Body of pancreas (tissue), 4 donors: Measurements from ENCODE around the gene SMIM28. TPM values are rescaled to one million over a fixed set of nuclear protein-coding genes. Genes with fewer than 3 reads are reported as not detected.

ENCODE experiments used
- ATAC-seq: fragments of 150-250 bp; one replicate; pipeline ENCODE4 v1.9.1; 2016
- DNase-seq, 4 donors: peaks; one replicate each; pipeline ENCODE4 v3.0.0-alpha.2; 2019
- H3K27ac ChIP-seq, 4 donors: fragments of 200-600 bp; sonication (generic); 1 replicate in 3 of 4; 2 replicates in 1 of 4; pipeline versions ENCODE4 v1.5.1 to v1.6.1; 2016 to 2019; ENCODE audit warnings: mild to moderate bottlenecking in 1 of 4, mixed read lengths in 1 of 4, moderate library complexity in 1 of 4
- H3K27me3 ChIP-seq, 2 donors: fragments of 200-600 bp; sonication (generic); one replicate each; pipeline ENCODE4 v1.6.0; 2016; ENCODE audit warnings: mild to moderate bottlenecking in 1 of 2
- H3K36me3 ChIP-seq, 2 donors: fragments of 200-600 bp; sonication (generic); replicated peaks in 1 of 2; 2 replicates each; pipeline ENCODE4 v1.5.1; 2016; ENCODE audit warnings: low read depth in 2 of 2; ENCODE audit not compliant: insufficient read depth in 1 of 2
- H3K4me1 ChIP-seq: fragments of 200-600 bp; sonication (generic); one replicate; pipeline ENCODE4 v1.6.0; 2016
- H3K4me3 ChIP-seq, 2 donors: fragments of 200-600 bp; sonication (generic); 1 replicate in 1 of 2; 2 replicates in 1 of 2; pipeline ENCODE4 v1.5.1; 2016 to 2019
- H3K9me3 ChIP-seq, 3 donors: fragments of 200-600 bp; sonication (generic); 1 replicate in 2 of 3; 2 replicates in 1 of 3; pipeline ENCODE4 v1.5.1; 2016
- POLR2A ChIP-seq, 3 donors: fragments of 450-650 bp; IDR thresholded peaks; one replicate each; pipeline ENCODE4 v1.6.1; 2016; ENCODE audit warnings: antibody characterized with exemption in 3 of 3, mild to moderate bottlenecking in 2 of 3
- WGBS, 2 donors: methylation state at CpG; one replicate each; pipeline ENCODE4 v1.1.5; 2017; 5-methylcytosine and 5-hydroxymethylcytosine counted together
- intact Hi-C: fragments of 100-400 bp; cut with DNase I; formaldehyde crosslinking; loops from one replicate; pipeline ENCODE4 v1.15.1; 2023
- total RNA-seq, 2 donors: library from RNA; depleted of rRNA; stranded (reverse); fragments of >200 nt; gene quantifications; one replicate each; pipeline ENCODE4 v1.1.0, GENCODE V29; 2016
- TF ChIP-seq, protein P1 (sequence below), 7 experiments: fragments of 450-650 bp in 4 of 7; fragments of 200-600 bp in 3 of 7; sonication (generic) in 3 of 7; IDR thresholded peaks; one replicate each; pipeline ENCODE4 v1.5.1; 2016 to 2019; ENCODE audit warnings: antibody characterized with exemption in 7 of 7

The SMIM28 gene
- total RNA-seq, 2 donors from 2014 or later = not detected

GRCh38 chr6:138402838-138403187, 25.1 kb downstream of the SMIM28 start:
- no peak overlapping the region for H3K4me3 ChIP-seq
- DNase-seq = no peak
- TF ChIP-seq, protein P1, sequence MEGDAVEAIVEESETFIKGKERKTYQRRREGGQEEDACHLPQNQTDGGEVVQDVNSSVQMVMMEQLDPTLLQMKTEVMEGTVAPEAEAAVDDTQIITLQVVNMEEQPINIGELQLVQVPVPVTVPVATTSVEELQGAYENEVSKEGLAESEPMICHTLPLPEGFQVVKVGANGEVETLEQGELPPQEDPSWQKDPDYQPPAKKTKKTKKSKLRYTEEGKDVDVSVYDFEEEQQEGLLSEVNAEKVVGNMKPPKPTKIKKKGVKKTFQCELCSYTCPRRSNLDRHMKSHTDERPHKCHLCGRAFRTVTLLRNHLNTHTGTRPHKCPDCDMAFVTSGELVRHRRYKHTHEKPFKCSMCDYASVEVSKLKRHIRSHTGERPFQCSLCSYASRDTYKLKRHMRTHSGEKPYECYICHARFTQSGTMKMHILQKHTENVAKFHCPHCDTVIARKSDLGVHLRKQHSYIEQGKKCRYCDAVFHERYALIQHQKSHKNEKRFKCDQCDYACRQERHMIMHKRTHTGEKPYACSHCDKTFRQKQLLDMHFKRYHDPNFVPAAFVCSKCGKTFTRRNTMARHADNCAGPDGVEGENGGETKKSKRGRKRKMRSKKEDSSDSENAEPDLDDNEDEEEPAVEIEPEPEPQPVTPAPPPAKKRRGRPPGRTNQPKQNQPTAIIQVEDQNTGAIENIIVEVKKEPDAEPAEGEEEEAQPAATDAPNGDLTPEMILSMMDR (IDR thresholded peaks at IDR 0.05) = no peak
- TF ChIP-seq POLR2A (IDR thresholded peaks at IDR 0.05) = no peak
- peak overlapping the region in 2 of 4 donors; percentile 96 to 97 for H3K27ac ChIP-seq
- no peak for ATAC-seq
- peaks cover 4 to 10% of the 10 kb centered on the region in 2 donors for H3K36me3 ChIP-seq
- H3K4me1 ChIP-seq = peaks cover 18% of the 10 kb centered on the region
- no peaks in the 10 kb centered on the region for H3K9me3 ChIP-seq
- intact Hi-C loops = no loop called here
- H3K27me3 ChIP-seq = no peaks in the 10 kb centered on the region
- WGBS, 2 donors = 93 to 95% methylated on average over 8 of the region's 8 CpGs

GRCh38 chr6:138403324-138403800, 25.7 kb downstream of the SMIM28 start:
- TF ChIP-seq POLR2A (IDR thresholded peaks at IDR 0.05) = no peak
- TF ChIP-seq, protein P1 (IDR thresholded peaks at IDR 0.05) = peak in 2 of 7 experiments; percentile 22 to 23
- 0% methylated on average over 5 to 30 of the region's 30 CpGs for whole genome bisulfite sequencing, 2 donors
- ATAC-seq = peak; percentile 22
- H3K9me3 ChIP-seq = no peaks in the 10 kb centered on the region
- peaks cover 18% of the 10 kb centered on the region for H3K4me1 ChIP-seq
- intact Hi-C loops = no loop called here
- peak overlapping the region; percentile 90 to 97 (median 94) for H3K27ac ChIP-seq
- DNase-seq = peak; percentile 34 to 54 (median 44)
- peaks cover 4 to 14% of the 10 kb centered on the region in 2 donors for H3K36me3 ChIP-seq
- H3K4me3 ChIP-seq = peak overlapping the region; percentile 10 to 43
- no peaks in the 10 kb centered on the region for H3K27me3 ChIP-seq

DNA sequence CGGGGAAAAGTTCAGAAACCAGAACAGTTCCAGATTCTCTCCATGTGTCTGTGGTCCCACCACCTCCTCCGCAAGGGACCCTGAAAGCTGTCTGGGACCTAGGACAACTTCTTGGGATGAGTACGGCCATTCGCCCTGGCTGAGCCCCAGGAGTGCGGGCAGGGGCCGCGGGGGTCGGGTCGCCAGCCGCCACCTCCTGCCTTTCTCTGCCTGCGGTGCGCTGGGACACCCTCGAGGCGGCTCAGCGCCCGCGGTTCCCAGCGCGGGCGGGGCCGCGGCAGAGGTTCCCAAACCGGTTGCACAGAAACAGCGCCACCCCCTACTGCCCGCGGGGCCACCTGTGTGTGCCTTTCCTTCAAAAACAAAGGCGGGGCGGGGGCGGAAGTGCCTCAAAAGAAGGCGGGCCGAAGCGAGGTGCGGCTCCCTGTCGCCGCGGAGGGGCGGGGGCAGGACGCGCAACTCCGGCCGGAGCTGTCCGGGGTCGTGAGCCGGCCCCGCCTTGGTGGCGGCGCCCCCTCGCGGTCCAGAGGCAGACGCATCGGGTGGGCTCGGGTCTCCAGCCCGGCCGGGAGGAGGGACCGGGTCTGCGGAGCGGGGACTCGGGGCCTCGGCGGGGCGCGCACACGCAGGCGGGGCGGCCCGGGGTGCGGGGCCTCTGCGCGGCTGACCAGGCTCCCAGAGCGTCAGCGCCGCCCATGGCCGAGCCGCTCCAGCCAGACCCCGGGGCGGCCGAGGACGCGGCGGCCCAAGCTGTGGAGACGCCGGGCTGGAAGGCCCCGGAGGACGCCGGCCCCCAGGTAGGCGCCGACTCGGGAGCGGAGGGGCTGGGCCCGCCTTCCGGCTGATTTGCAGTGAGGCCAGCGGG, 26.3 kb downstream of the SMIM28 start, which contains the start of gene HEBP2:
Gene HEBP2 (plus strand): TSS at position 423 of the 865 bp plus-strand sequence. CDS start 273 bp downstream, at position 696.
- 1% methylated on average over 68 of the region's 92 CpGs; no CpG with 5 or more reads in 1 of the 2 donors for WGBS, 2 donors
- DNase-seq (peak; percentile 98 to 99 (median 98)), ATAC-seq (peak; percentile 96)
- Histone ChIP-seq H3K4me1 (peaks cover 18% of the 10 kb centered on the region), H3K27me3 (no peaks in the 10 kb centered on the region), H3K4me3 (peak within 1 kb of the TSS; percentile 10 to 43), H3K9me3 (no peaks in the 10 kb centered on the region), H3K27ac (peak within 1 kb of the TSS; percentile 90 to 97 (median 94)), H3K36me3 (peaks cover 4 to 20% of the 10 kb centered on the region in 2 donors)
- intact Hi-C loops = no loop called here
- TF ChIP-seq, protein P1 (IDR thresholded peaks at IDR 0.05) = peak; percentile 19 to 78 (median 48)
- peak; percentile 81 to 94 (median 92) for TF ChIP-seq POLR2A (IDR thresholded peaks at IDR 0.05)

- peaks cover 4 to 22% of the 10 kb centered on the region in 2 donors for H3K36me3 ChIP-seq
- H3K27ac ChIP-seq = peak overlapping the region; percentile 90 to 97 (median 94)
- TF ChIP-seq, protein P1 (IDR thresholded peaks at IDR 0.05) = no peak
- no peak for TF ChIP-seq POLR2A (IDR thresholded peaks at IDR 0.05)
- no peaks in the 10 kb centered on the region for H3K9me3 ChIP-seq
- WGBS, 2 donors = 2 to 3% methylated on average over 23 to 35 of the region's 35 CpGs
- peaks cover 19% of the 10 kb centered on the region for H3K4me1 ChIP-seq
- intact Hi-C loops = no loop called here
- no peaks in the 10 kb centered on the region for H3K27me3 ChIP-seq
- H3K4me3 ChIP-seq = peak overlapping the region; percentile 2 to 43
- ATAC-seq (peak; percentile 1), DNase-seq (peak in 3 of 4 donors; percentile 10 to 29 (median 29))
Measured at GRCh38 chr6:138404666-138405337, 27.1 kb downstream of the SMIM28 start.
